RWPE2 (cell line): ENCODE measurements around the gene PTCH2.
A peak's percentile ranks its signal among the peaks of the same experiment; 100 is the strongest.

Experiments
- ATAC-seq: fragments of 200-7000 bp; cut with Tn5 transposase; 3 replicates; pipeline ENCODE4 v1.9.1; 2021; ENCODE audit warnings: low read depth
- DNase-seq: peaks from one replicate; pipeline ENCODE4 v3.0.0-alpha.2; 2020; ENCODE audit warnings: low spot score
- H3K27ac ChIP-seq: fragments of 450-650 bp; 2 replicates; pipeline ENCODE4 v1.5.1; 2017; ENCODE audit warnings: mild to moderate bottlenecking; ENCODE audit not compliant: poor library complexity, severe bottlenecking
- H3K27me3 ChIP-seq: fragments of 250-450 bp; sonication (Bioruptor Pico); 2 replicates; pipeline ENCODE4 v1.5.1; 2021; ENCODE audit warnings: mild to moderate bottlenecking, moderate library complexity; ENCODE audit not compliant: insufficient read depth, poor library complexity, severe bottlenecking
- H3K36me3 ChIP-seq: fragments of 250-450 bp; sonication (Bioruptor Pico); 2 replicates; pipeline ENCODE4 v1.5.1; 2020; ENCODE audit warnings: low read depth, mild to moderate bottlenecking, moderate library complexity
- H3K4me1 ChIP-seq: fragments of 250-450 bp; sonication (Bioruptor Pico); 2 replicates; pipeline ENCODE4 v1.5.1; 2021; ENCODE audit warnings: mild to moderate bottlenecking, moderate library complexity; ENCODE audit not compliant: insufficient read depth, poor library complexity, severe bottlenecking
- H3K4me3 ChIP-seq: fragments of 250-450 bp; sonication (Bioruptor Pico); 2 replicates; pipeline ENCODE4 v1.5.1; 2021; ENCODE audit warnings: mild to moderate bottlenecking, moderate library complexity; ENCODE audit not compliant: severe bottlenecking
- H3K9me3 ChIP-seq: fragments of 250-450 bp; sonication (Bioruptor Pico); 2 replicates; pipeline ENCODE4 v1.5.1; 2021; ENCODE audit warnings: mild to moderate bottlenecking, moderate library complexity; ENCODE audit not compliant: severe bottlenecking
- CTCF ChIP-seq: fragments of 450-650 bp; IDR thresholded peaks from one replicate; pipeline ENCODE4 v1.5.1; 2017; ENCODE audit warnings: mild to moderate bottlenecking, moderate library complexity; ENCODE audit not compliant: poor library complexity, severe bottlenecking

PTCH2 gene

DNA sequence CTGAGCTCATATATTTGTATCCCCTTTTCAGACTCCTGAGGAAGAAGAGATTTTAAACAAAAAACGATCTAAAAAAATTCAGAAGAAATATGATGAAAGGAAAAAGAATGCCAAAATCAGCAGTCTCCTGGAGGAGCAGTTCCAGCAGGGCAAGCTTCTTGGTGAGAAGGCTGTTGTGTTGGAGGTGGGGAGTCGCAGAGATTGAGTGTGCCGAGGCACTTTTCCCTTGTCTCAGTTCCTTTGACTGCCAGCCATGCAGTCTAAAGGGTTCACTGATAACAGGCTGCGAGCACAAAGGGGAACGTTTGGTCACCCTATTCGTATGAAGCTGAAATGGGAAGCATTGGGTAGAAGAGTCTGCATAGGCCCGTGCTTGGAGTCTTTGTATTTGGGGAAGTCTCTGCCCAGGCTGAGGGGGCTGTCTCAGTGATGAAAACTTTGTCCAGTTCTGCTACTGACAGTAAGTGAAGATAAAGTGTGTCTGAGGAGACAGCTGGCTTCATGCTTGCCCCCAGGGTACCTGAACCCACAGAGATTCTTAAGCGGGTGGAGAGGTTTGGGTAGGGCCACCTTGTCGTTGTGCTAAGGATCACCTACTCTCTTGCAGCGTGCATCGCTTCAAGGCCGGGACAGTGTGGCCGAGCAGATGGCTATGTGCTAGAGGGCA, 65.0 kb downstream of the PTCH2 start:
- no peaks in the 10 kb centered on the region for H3K9me3 ChIP-seq
- H3K4me1 ChIP-seq: peaks cover 7% of the 10 kb centered on the region
- peaks cover 59% of the 10 kb centered on the region for H3K36me3 ChIP-seq
- H3K27me3 ChIP-seq: no peaks in the 10 kb centered on the region
- no peak for ATAC-seq
- peak overlapping the region; percentile 87 for H3K27ac ChIP-seq
- DNase-seq: no peak
- no peak for TF ChIP-seq CTCF
- no peak overlapping the region for H3K4me3 ChIP-seq

DNA sequence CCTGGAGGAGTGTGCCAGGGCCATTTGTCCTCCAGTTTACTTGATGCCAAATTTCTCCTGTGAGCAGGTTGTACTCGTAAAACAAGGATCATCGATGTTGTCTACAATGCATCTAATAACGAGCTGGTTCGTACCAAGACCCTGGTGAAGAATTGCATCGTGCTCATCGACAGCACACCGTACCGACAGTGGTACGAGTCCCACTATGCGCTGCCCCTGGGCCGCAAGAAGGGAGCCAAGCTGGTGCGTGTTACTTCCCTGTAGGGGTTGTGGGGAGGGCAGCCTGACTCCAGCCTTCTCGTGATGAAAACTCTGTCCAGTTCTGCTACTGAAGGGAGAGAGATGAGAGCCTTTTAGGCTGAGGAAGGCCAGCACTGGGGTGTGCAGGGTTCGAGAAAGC, 65.5 kb downstream of the PTCH2 start:
- H3K9me3 ChIP-seq: no peaks in the 10 kb centered on the region
- H3K27ac ChIP-seq: peak overlapping the region; percentile 87
- H3K4me3 ChIP-seq: peak overlapping the region; percentile 92
- H3K36me3 ChIP-seq: peaks cover 59% of the 10 kb centered on the region
- DNase-seq: no peak
- peaks cover 7% of the 10 kb centered on the region for H3K4me1 ChIP-seq
- TF ChIP-seq CTCF: no peak
- no peak for ATAC-seq
- H3K27me3 ChIP-seq: no peaks in the 10 kb centered on the region

- Histone ChIP-seq H3K4me3 (peak overlapping the region; percentile 92), H3K27me3 (no peaks in the 10 kb centered on the region), H3K9me3 (no peaks in the 10 kb centered on the region), H3K27ac (peak overlapping the region; percentile 87), H3K36me3 (peaks cover 59% of the 10 kb centered on the region), H3K4me1 (peaks cover 7% of the 10 kb centered on the region)
- DNase-seq: no peak
- no peak for TF ChIP-seq CTCF
- ATAC-seq: no peak
Observed at GRCh38 chr1:44776730-44777068, 66.4 kb downstream of the PTCH2 start.

GRCh38 chr1:44775930-44776729, 66.9 kb downstream of the PTCH2 start:
- Histone ChIP-seq H3K27me3 (no peaks in the 10 kb centered on the region), H3K36me3 (peaks cover 58% of the 10 kb centered on the region), H3K27ac (peak overlapping the region; percentile 87), H3K9me3 (no peaks in the 10 kb centered on the region), H3K4me1 (peaks cover 7% of the 10 kb centered on the region), H3K4me3 (peak overlapping the region; percentile 92)
- ATAC-seq (no peak), DNase-seq (no peak)
- TF ChIP-seq CTCF: no peak
